ENCODE data around the gene CAMKK2.

CAMKK2 gene

GRCh38 chr12:121296618-121297434 is at the start of gene CAMKK2:
TSS of gene CAMKK2 (minus strand) at chr12:121296709. CDS start at chr12:121274526, 22,183 bp downstream.
- H3K27ac ChIP-seq: peak within 1 kb of the TSS; percentile 96

GRCh38 chr12:121345151-121345815 is 48.8 kb upstream of the CAMKK2 start:
- DNase-seq: no peak
- no peak for TF ChIP-seq CTCF (IDR thresholded peaks at IDR 0.05; ENCODE audit: low read depth, low read length)
- H3K4me3 ChIP-seq (ENCODE audit: low read depth, low read length): no peak overlapping the region
- H3K27ac ChIP-seq: no peak overlapping the region
- H3K9me3 ChIP-seq (ENCODE audit: severe bottlenecking): no peaks in the 10 kb centered on the region
- no peaks in the 10 kb centered on the region for H3K27me3 ChIP-seq (ENCODE audit: insufficient read depth, low read depth, severe bottlenecking)
- peaks cover 74% of the 10 kb centered on the region for H3K36me3 ChIP-seq

More at GRCh38 chr12:121296618-121297434, at the start of gene CAMKK2:
- 0 out of 2 replicates have a peak, but pooled peaks have one; percentile 10 for TF ChIP-seq CTCF (IDR thresholded peaks at IDR 0.05; ENCODE audit: low read depth, low read length)
- peak; percentile 84 for DNase-seq
- no peaks in the 10 kb centered on the region for H3K9me3 ChIP-seq (ENCODE audit: severe bottlenecking)
- peak within 1 kb of the TSS; percentile 96 for H3K4me3 ChIP-seq (ENCODE audit: low read depth, low read length)
- H3K27me3 ChIP-seq (ENCODE audit: insufficient read depth, low read depth, severe bottlenecking): no peaks in the 10 kb centered on the region
- H3K36me3 ChIP-seq: peaks cover 12% of the 10 kb centered on the region; the same call in 1 of the 2 replicates

- no peak overlapping the region for H3K4me3 ChIP-seq (ENCODE audit: low read depth, low read length)
- H3K27ac ChIP-seq: no peak overlapping the region
- DNase-seq: no peak
- H3K36me3 ChIP-seq: peaks cover 75% of the 10 kb centered on the region
- TF ChIP-seq CTCF (IDR thresholded peaks at IDR 0.05; ENCODE audit: low read depth, low read length): no peak
- no peaks in the 10 kb centered on the region for H3K9me3 ChIP-seq (ENCODE audit: severe bottlenecking)
- no peaks in the 10 kb centered on the region for H3K27me3 ChIP-seq (ENCODE audit: insufficient read depth, low read depth, severe bottlenecking)
Measured at GRCh38 chr12:121344506-121344905, 48.0 kb upstream of the CAMKK2 start.

GRCh38 chr12:121337416-121337815 is 40.9 kb upstream of the CAMKK2 start:
- no peak for TF ChIP-seq CTCF (IDR thresholded peaks at IDR 0.05; ENCODE audit: low read depth, low read length)
- H3K36me3 ChIP-seq: peaks cover 70% of the 10 kb centered on the region
- H3K9me3 ChIP-seq (ENCODE audit: severe bottlenecking): no peaks in the 10 kb centered on the region
- no peak overlapping the region for H3K4me3 ChIP-seq (ENCODE audit: low read depth, low read length)
- no peaks in the 10 kb centered on the region for H3K27me3 ChIP-seq (ENCODE audit: insufficient read depth, low read depth, severe bottlenecking)
- DNase-seq: no peak
- no peak overlapping the region for H3K27ac ChIP-seq

- peak; percentile 69 for TF ChIP-seq CTCF (IDR thresholded peaks at IDR 0.05; ENCODE audit: low read depth, low read length)
- peaks cover 76% of the 10 kb centered on the region for H3K36me3 ChIP-seq
- no peaks in the 10 kb centered on the region for H3K9me3 ChIP-seq (ENCODE audit: severe bottlenecking)
- no peaks in the 10 kb centered on the region for H3K27me3 ChIP-seq (ENCODE audit: insufficient read depth, low read depth, severe bottlenecking)
- H3K4me3 ChIP-seq (ENCODE audit: low read depth, low read length): no peak overlapping the region
- no peak overlapping the region for H3K27ac ChIP-seq
- DNase-seq: no peak
Measured at GRCh38 chr12:121334513-121335343, 38.2 kb upstream of the CAMKK2 start.

All from WERI-Rb-1 (cell line).